GM12875 (cell line): Measurements from ENCODE around the gene ZNF337.
A peak's percentile ranks its signal among the peaks of the same experiment; 100 is the strongest.
"Not testable (repeated sequence)": the region's sequence is repeated elsewhere in the genome, so short reads cannot be mapped to it uniquely, and the experiment has no call there.

Experiments used
- H3K4me3 ChIP-seq: one replicate; pipeline ENCODE4 v1.5.1; 2011; ENCODE audit warnings: low read depth, low read length, control low read depth
- CTCF ChIP-seq: IDR thresholded peaks from 2 replicates; pipeline ENCODE4 v1.5.1; 2011; ENCODE audit warnings: low read depth, mild to moderate bottlenecking, control low read depth, inconsistent platforms, low read length, moderate library complexity, borderline replicate concordance; ENCODE audit not compliant: insufficient read depth

ZNF337 gene

GRCh38 chr20:25707695-25708094 is 11.0 kb upstream of the ZNF337 start:
- no peak overlapping the region for H3K4me3 ChIP-seq
- TF ChIP-seq CTCF, result no peak

- TF ChIP-seq CTCF, result no peak
- no peak overlapping the region for H3K4me3 ChIP-seq
Observed at GRCh38 chr20:25706793-25707192, 10.1 kb upstream of the ZNF337 start.

- TF ChIP-seq CTCF, result no peak
Observed at GRCh38 chr20:25705830-25706351, 9.2 kb upstream of the ZNF337 start.

GRCh38 chr20:25704303-25704702 is 7.7 kb upstream of the ZNF337 start:
- H3K4me3 ChIP-seq, result not testable (repeated sequence)

More at GRCh38 chr20:25705830-25706351, 9.2 kb upstream of the ZNF337 start:
- H3K4me3 ChIP-seq, result no peak overlapping the region

- not testable (repeated sequence) for H3K4me3 ChIP-seq
Observed at GRCh38 chr20:25700835-25701234, 4.2 kb upstream of the ZNF337 start.

- no peak for TF ChIP-seq CTCF
- H3K4me3 ChIP-seq, result no peak overlapping the region
Observed at GRCh38 chr20:25699914-25700313, 3.3 kb upstream of the ZNF337 start.

GRCh38 chr20:25697132-25697446 is 436 bp upstream of the ZNF337 start:
- H3K4me3 ChIP-seq, result peak overlapping the region; percentile 82
- TF ChIP-seq CTCF, result no peak

- TF ChIP-seq CTCF, result no peak
- H3K4me3 ChIP-seq, result peak overlapping the region; percentile 82
Observed at GRCh38 chr20:25695532-25696370, 902 bp downstream of the ZNF337 start.
